Measurements from ENCODE around the gene STEAP2. TPM values are rescaled to one million over a fixed set of nuclear protein-coding genes. Genes with fewer than 3 reads are reported as not detected.

STEAP2 gene
- total and polyA plus RNA-seq, 2 donors (not counting 3 experiments of a cell fraction or from before 2014, with no cell fraction given), result 4.2 to 4.6 TPM

GRCh38 chr7:90256778-90257177 is 45.2 kb downstream of the STEAP2 start:
- CTCF ChIA-PET, result interaction anchor here (1.0 to 1.8 kb wide), 4 partner anchors 9 to 103 kb away, joined by 3 to 7 read pairs (median 5); partner anchors contain the start of genes STEAP1 and STEAP2
- no peak overlapping the region for H3K4me2 ChIP-seq (ENCODE audit: insufficient read depth, low read length)

More at GRCh38 chr7:90256778-90257177, 45.2 kb downstream of the STEAP2 start:
- Histone ChIP-seq H3K4me1 (ENCODE audit: control insufficient read depth, extremely low read depth, insufficient read depth, low read length) (no peaks in the 10 kb centered on the region), H3K27me3 (ENCODE audit: control insufficient read depth in 2 of 2, insufficient read depth in 2 of 2, low read length in 2 of 2) (no peaks in the 10 kb centered on the region), H3K27ac (ENCODE audit: insufficient read depth, low read depth, low read length) (no peak overlapping the region), H3K9me3 (replicated peaks; ENCODE audit: control insufficient read depth, insufficient read depth, low read length) (no peaks in the 10 kb centered on the region), H3K4me3 (replicated peaks in 1 of 3; ENCODE audit: insufficient read depth in 1 of 3, low read depth in 1 of 3, low read length in 3 of 3) (no peak overlapping the region), H3K36me3 (ENCODE audit: control insufficient read depth in 2 of 2, extremely low read depth in 1 of 2, insufficient read depth in 2 of 2, low read length in 2 of 2) (no peaks in the 10 kb centered on the region), H3K9ac (replicated peaks; ENCODE audit: extremely low read depth, insufficient read depth, low read length) (no peak overlapping the region), H2AFZ (ENCODE audit: low read depth, low read length) (no peak overlapping the region), H4K20me1 (replicated peaks; ENCODE audit: control insufficient read depth, extremely low read depth, insufficient read depth, low read length) (no peaks in the 10 kb centered on the region), H3K9me1 (replicated peaks; ENCODE audit: control insufficient read depth, extremely low read depth, insufficient read depth, low read length) (no peaks in the 10 kb centered on the region), H3K79me2 (ENCODE audit: control insufficient read depth, insufficient read depth, low read length) (no peaks in the 10 kb centered on the region)
- TF ChIP-seq POLR2A (IDR thresholded peaks at IDR 0.05; ENCODE audit: low read depth, low read length) (no peak), MYC (IDR thresholded peaks at IDR 0.05; ENCODE audit: low read depth, low read length) (no peak), EZH2 (IDR thresholded peaks at IDR 0.05; ENCODE audit: borderline replicate concordance, low read depth, low read length, severe bottlenecking) (no peak), JUN (IDR thresholded peaks at IDR 0.05; ENCODE audit: borderline replicate concordance, insufficient read depth, insufficient read length, low read depth) (no peak), FOS (IDR thresholded peaks at IDR 0.05; ENCODE audit: borderline replicate concordance, insufficient read depth, low read length) (no peak), POLR2AphosphoS5 (IDR thresholded peaks at IDR 0.05; ENCODE audit: insufficient read depth, low read depth, low read length) (no peak), GATA2 (IDR thresholded peaks at IDR 0.05; ENCODE audit: insufficient read depth, insufficient read length, low read depth, low read length) (no peak), CTCF (IDR thresholded peaks at IDR 0.05; ENCODE audit: extremely low read depth in 1 of 2, insufficient read depth in 1 of 2, low read depth in 1 of 2, low read length in 2 of 2) (no peak), MAX (IDR thresholded peaks at IDR 0.05; ENCODE audit: insufficient read depth, insufficient read length) (no peak)
- dilution Hi-C loops (cut with MboI; ENCODE audit: extremely low pct_ligation_motif_present, low sequenced_read_pairs), result no loop called here
- no peak for DNase-seq (ENCODE audit: low read depth, low spot score)
- intact Hi-C loops (cut with micrococcal nuclease), result no loop called here
- no peak for FAIRE-seq
- POLR2A ChIA-PET, result no interaction called here
- BruUV-seq (replicated peaks), result no TSS peak
